ENCODE data around the gene TCF15. TPM values are rescaled to one million over a fixed set of nuclear protein-coding genes. Genes with fewer than 3 reads are reported as not detected.
A peak's percentile ranks its signal among the peaks of the same experiment; 100 is the strongest.

TCF15 gene
- total and polyA plus RNA-seq, 2 of the 13 experiments (the other 11 are each of a cell fraction or from before 2014, with no cell fraction given): not detected

GRCh38 chr20:651713-652614 is 41.9 kb upstream of the TCF15 start (continued):
- TF ChIP-seq, protein P1, sequence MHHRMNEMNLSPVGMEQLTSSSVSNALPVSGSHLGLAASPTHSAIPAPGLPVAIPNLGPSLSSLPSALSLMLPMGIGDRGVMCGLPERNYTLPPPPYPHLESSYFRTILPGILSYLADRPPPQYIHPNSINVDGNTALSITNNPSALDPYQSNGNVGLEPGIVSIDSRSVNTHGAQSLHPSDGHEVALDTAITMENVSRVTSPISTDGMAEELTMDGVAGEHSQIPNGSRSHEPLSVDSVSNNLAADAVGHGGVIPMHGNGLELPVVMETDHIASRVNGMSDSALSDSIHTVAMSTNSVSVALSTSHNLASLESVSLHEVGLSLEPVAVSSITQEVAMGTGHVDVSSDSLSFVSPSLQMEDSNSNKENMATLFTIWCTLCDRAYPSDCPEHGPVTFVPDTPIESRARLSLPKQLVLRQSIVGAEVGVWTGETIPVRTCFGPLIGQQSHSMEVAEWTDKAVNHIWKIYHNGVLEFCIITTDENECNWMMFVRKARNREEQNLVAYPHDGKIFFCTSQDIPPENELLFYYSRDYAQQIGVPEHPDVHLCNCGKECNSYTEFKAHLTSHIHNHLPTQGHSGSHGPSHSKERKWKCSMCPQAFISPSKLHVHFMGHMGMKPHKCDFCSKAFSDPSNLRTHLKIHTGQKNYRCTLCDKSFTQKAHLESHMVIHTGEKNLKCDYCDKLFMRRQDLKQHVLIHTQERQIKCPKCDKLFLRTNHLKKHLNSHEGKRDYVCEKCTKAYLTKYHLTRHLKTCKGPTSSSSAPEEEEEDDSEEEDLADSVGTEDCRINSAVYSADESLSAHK (CRISPR knock-in tag; IDR thresholded peaks at IDR 0.05; ENCODE audit: borderline replicate concordance): no peak
- TF ChIP-seq ZNF546 (CRISPR knock-in tag; conservative IDR thresholded peaks at IDR 0.05) (no peak), ZBTB7A (CRISPR knock-in tag; IDR thresholded peaks at IDR 0.05) (no peak), SAP130 (CRISPR knock-in tag; IDR thresholded peaks at IDR 0.05; ENCODE audit: low read depth) (peak; percentile 57), ZSCAN9 (CRISPR knock-in tag; IDR thresholded peaks at IDR 0.05; ENCODE audit: borderline replicate concordance) (no peak), ZNF280D (CRISPR knock-in tag; IDR thresholded peaks at IDR 0.05) (no peak; the same call in 1 of the 2 replicates), ZNF724P (CRISPR knock-in tag; IDR thresholded peaks at IDR 0.05; ENCODE audit: borderline replicate concordance) (0 out of 2 replicates have a peak, but pooled peaks have one; percentile 52), ARNTL (CRISPR knock-in tag; IDR thresholded peaks at IDR 0.05) (0 out of 2 replicates have a peak, but pooled peaks have one; percentile 41), SNAPC2 (CRISPR knock-in tag; IDR thresholded peaks at IDR 0.05) (0 out of 2 replicates have a peak, but pooled peaks have one; percentile 6), ZKSCAN5 (CRISPR knock-in tag; IDR thresholded peaks at IDR 0.05) (no peak), ZNF460 (CRISPR knock-in tag; IDR thresholded peaks at IDR 0.05; ENCODE audit: borderline replicate concordance) (no peak), HDAC1 (CRISPR knock-in tag; IDR thresholded peaks at IDR 0.05) (no peak), ZNF3 (CRISPR knock-in tag; IDR thresholded peaks at IDR 0.05) (peak; percentile 10; the same call in 1 of the 2 replicates)
- TF ChIP-seq, protein P2, sequence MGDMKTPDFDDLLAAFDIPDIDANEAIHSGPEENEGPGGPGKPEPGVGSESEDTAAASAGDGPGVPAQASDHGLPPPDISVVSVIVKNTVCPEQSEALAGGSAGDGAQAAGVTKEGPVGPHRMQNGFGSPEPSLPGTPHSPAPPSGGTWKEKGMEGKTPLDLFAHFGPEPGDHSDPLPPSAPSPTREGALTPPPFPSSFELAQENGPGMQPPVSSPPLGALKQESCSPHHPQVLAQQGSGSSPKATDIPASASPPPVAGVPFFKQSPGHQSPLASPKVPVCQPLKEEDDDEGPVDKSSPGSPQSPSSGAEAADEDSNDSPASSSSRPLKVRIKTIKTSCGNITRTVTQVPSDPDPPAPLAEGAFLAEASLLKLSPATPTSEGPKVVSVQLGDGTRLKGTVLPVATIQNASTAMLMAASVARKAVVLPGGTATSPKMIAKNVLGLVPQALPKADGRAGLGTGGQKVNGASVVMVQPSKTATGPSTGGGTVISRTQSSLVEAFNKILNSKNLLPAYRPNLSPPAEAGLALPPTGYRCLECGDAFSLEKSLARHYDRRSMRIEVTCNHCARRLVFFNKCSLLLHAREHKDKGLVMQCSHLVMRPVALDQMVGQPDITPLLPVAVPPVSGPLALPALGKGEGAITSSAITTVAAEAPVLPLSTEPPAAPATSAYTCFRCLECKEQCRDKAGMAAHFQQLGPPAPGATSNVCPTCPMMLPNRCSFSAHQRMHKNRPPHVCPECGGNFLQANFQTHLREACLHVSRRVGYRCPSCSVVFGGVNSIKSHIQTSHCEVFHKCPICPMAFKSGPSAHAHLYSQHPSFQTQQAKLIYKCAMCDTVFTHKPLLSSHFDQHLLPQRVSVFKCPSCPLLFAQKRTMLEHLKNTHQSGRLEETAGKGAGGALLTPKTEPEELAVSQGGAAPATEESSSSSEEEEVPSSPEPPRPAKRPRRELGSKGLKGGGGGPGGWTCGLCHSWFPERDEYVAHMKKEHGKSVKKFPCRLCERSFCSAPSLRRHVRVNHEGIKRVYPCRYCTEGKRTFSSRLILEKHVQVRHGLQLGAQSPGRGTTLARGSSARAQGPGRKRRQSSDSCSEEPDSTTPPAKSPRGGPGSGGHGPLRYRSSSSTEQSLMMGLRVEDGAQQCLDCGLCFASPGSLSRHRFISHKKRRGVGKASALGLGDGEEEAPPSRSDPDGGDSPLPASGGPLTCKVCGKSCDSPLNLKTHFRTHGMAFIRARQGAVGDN (CRISPR knock-in tag; IDR thresholded peaks at IDR 0.05): peak; percentile 70; the same call in 1 of the 2 replicates
- TF ChIP-seq, protein P3, sequence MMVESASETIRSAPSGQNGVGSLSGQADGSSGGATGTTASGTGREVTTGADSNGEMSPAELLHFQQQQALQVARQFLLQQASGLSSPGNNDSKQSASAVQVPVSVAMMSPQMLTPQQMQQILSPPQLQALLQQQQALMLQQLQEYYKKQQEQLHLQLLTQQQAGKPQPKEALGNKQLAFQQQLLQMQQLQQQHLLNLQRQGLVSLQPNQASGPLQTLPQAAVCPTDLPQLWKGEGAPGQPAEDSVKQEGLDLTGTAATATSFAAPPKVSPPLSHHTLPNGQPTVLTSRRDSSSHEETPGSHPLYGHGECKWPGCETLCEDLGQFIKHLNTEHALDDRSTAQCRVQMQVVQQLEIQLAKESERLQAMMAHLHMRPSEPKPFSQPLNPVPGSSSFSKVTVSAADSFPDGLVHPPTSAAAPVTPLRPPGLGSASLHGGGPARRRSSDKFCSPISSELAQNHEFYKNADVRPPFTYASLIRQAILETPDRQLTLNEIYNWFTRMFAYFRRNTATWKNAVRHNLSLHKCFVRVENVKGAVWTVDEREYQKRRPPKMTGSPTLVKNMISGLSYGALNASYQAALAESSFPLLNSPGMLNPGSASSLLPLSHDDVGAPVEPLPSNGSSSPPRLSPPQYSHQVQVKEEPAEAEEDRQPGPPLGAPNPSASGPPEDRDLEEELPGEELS (CRISPR knock-in tag; IDR thresholded peaks at IDR 0.05): peak; percentile 23; the same call in 1 of the 2 replicates

Measured in HepG2 (cell line).